ENCODE results near the gene MICALL2. TPM values are rescaled to one million over a fixed set of nuclear protein-coding genes. Genes with fewer than 3 reads are reported as not detected.

The MICALL2 gene
- polyA plus RNA-seq, 1 of the 3 experiments (the other 2 are of a cell fraction) = 38.8 TPM

DNA sequence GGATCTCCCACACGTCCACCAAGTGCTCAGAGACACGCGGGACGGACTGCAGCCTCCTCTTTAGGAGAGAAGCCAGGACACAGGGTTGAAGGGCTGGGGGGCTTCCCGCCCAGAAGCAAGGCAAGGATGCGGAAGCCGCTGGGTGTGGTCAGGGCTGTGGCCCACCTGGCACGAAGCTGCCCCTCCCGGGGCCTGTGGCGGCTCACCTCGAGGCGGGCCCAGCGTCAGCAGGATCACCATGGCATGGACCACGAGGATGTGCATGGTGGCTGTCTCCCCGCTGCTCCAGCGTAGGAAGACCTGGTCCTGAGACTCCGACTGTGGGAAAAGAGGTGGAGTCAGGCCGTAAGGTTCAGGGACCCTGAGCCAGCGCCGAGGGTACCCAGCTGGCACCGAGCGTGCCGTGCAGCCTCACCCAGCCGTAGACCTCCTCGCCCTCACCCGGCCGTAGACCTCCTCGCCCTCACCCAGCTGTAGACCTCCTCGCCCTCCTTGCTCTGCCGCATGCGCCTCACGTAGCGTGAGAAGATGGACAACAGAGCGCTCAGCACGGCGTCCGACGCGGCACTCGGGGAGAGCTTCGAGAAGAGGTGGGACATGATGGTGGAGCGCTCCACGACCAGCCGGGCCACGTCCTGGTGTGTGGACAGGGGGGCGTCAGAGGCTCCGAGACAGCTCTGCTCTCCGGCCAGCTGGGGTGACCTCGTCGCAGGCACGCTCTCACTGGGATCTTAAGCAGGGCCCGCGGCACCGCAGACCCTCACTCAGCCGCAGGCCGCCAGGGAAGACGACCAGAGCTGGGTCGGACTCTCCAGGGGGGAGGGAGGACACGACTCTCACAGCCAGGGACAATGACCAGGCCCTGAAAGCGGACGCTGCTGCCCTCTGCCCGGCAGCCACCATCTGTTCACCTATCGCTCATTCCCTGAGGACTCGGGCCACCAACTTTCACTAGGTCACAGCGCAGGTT is 24.6 kb upstream of the MICALL2 start:
- no peaks in the 10 kb centered on the region for H3F3A ChIP-seq (replicated peaks; ENCODE audit: insufficient read depth)
- POLR2A ChIA-PET = no interaction called here
- CTCF ChIA-PET = interaction anchor here (0.8 to 3.2 kb wide), 2 partner anchors 10 kb away, joined by 3 to 22 read pairs; no protein-coding TSS in a partner anchor
- DNase-seq = no peak
- TF ChIP-seq RXRA (IDR thresholded peaks at IDR 0.05; ENCODE audit: borderline replicate concordance, low read depth) = no peak
- TF ChIP-seq, protein P1, sequence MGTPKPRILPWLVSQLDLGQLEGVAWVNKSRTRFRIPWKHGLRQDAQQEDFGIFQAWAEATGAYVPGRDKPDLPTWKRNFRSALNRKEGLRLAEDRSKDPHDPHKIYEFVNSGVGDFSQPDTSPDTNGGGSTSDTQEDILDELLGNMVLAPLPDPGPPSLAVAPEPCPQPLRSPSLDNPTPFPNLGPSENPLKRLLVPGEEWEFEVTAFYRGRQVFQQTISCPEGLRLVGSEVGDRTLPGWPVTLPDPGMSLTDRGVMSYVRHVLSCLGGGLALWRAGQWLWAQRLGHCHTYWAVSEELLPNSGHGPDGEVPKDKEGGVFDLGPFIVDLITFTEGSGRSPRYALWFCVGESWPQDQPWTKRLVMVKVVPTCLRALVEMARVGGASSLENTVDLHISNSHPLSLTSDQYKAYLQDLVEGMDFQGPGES (IDR thresholded peaks at IDR 0.05; ENCODE audit: low read depth, low read length) = no peak
- TF ChIP-seq SIN3A (IDR thresholded peaks at IDR 0.05; ENCODE audit: borderline replicate concordance, low read depth, low read length) = no peak
- TF ChIP-seq, protein P2, sequence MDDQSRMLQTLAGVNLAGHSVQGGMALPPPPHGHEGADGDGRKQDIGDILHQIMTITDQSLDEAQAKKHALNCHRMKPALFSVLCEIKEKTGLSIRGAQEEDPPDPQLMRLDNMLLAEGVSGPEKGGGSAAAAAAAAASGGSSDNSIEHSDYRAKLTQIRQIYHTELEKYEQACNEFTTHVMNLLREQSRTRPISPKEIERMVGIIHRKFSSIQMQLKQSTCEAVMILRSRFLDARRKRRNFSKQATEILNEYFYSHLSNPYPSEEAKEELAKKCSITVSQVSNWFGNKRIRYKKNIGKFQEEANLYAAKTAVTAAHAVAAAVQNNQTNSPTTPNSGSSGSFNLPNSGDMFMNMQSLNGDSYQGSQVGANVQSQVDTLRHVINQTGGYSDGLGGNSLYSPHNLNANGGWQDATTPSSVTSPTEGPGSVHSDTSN (IDR thresholded peaks at IDR 0.05) = no peak
- no peak for TF ChIP-seq NFIC (IDR thresholded peaks at IDR 0.05; ENCODE audit: borderline replicate concordance)
- TF ChIP-seq, protein P3, sequence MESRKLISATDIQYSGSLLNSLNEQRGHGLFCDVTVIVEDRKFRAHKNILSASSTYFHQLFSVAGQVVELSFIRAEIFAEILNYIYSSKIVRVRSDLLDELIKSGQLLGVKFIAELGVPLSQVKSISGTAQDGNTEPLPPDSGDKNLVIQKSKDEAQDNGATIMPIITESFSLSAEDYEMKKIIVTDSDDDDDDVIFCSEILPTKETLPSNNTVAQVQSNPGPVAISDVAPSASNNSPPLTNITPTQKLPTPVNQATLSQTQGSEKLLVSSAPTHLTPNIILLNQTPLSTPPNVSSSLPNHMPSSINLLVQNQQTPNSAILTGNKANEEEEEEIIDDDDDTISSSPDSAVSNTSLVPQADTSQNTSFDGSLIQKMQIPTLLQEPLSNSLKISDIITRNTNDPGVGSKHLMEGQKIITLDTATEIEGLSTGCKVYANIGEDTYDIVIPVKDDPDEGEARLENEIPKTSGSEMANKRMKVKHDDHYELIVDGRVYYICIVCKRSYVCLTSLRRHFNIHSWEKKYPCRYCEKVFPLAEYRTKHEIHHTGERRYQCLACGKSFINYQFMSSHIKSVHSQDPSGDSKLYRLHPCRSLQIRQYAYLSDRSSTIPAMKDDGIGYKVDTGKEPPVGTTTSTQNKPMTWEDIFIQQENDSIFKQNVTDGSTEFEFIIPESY (IDR thresholded peaks at IDR 0.05; ENCODE audit: borderline replicate concordance, low read depth) = no peak
- no peak for TF ChIP-seq CHD2 (IDR thresholded peaks at IDR 0.05; ENCODE audit: low read length, partially characterized antibody)
- TF ChIP-seq, protein P4, sequence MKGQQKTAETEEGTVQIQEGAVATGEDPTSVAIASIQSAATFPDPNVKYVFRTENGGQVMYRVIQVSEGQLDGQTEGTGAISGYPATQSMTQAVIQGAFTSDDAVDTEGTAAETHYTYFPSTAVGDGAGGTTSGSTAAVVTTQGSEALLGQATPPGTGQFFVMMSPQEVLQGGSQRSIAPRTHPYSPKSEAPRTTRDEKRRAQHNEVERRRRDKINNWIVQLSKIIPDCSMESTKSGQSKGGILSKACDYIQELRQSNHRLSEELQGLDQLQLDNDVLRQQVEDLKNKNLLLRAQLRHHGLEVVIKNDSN (IDR thresholded peaks at IDR 0.05; ENCODE audit: borderline replicate concordance, low read depth) = no peak
- no peak for TF ChIP-seq EP300 (IDR thresholded peaks at IDR 0.05; ENCODE audit: borderline replicate concordance in 1 of 2, low read depth in 1 of 2, low read length in 1 of 2)
- no peak for TF ChIP-seq FOSL2 (IDR thresholded peaks at IDR 0.05; ENCODE audit: borderline replicate concordance, low read depth)
- TF ChIP-seq RCOR1 (IDR thresholded peaks at IDR 0.05; ENCODE audit: low read length) = no peak
- TF ChIP-seq, protein P5, sequence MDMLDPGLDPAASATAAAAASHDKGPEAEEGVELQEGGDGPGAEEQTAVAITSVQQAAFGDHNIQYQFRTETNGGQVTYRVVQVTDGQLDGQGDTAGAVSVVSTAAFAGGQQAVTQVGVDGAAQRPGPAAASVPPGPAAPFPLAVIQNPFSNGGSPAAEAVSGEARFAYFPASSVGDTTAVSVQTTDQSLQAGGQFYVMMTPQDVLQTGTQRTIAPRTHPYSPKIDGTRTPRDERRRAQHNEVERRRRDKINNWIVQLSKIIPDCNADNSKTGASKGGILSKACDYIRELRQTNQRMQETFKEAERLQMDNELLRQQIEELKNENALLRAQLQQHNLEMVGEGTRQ (IDR thresholded peaks at IDR 0.05; ENCODE audit: borderline replicate concordance, low read depth, low read length) = no peak
- TF ChIP-seq NRF1 (IDR thresholded peaks at IDR 0.05; ENCODE audit: low read depth, low read length) = no peak
- TF ChIP-seq, protein P6, sequence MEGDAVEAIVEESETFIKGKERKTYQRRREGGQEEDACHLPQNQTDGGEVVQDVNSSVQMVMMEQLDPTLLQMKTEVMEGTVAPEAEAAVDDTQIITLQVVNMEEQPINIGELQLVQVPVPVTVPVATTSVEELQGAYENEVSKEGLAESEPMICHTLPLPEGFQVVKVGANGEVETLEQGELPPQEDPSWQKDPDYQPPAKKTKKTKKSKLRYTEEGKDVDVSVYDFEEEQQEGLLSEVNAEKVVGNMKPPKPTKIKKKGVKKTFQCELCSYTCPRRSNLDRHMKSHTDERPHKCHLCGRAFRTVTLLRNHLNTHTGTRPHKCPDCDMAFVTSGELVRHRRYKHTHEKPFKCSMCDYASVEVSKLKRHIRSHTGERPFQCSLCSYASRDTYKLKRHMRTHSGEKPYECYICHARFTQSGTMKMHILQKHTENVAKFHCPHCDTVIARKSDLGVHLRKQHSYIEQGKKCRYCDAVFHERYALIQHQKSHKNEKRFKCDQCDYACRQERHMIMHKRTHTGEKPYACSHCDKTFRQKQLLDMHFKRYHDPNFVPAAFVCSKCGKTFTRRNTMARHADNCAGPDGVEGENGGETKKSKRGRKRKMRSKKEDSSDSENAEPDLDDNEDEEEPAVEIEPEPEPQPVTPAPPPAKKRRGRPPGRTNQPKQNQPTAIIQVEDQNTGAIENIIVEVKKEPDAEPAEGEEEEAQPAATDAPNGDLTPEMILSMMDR (IDR thresholded peaks at IDR 0.05) = no peak
- TF ChIP-seq, protein P7, sequence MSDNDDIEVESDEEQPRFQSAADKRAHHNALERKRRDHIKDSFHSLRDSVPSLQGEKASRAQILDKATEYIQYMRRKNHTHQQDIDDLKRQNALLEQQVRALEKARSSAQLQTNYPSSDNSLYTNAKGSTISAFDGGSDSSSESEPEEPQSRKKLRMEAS (IDR thresholded peaks at IDR 0.05; ENCODE audit: low read depth) = no peak
- TF ChIP-seq GATA2 (CRISPR knock-in tag; IDR thresholded peaks at IDR 0.05) = no peak
- TF ChIP-seq GABPA (IDR thresholded peaks at IDR 0.05; ENCODE audit: low read depth) = no peak
- no peak for TF ChIP-seq TCF12 (IDR thresholded peaks at IDR 0.05)
- no peak for TF ChIP-seq RFX5 (IDR thresholded peaks at IDR 0.05; ENCODE audit: low read length)
- no peak overlapping the region for H2AFZ ChIP-seq (ENCODE audit: low read depth)
- H3K36me3 ChIP-seq (replicated peaks in 1 of 2; ENCODE audit: control insufficient read depth in 1 of 2, insufficient read depth in 2 of 2, low read length in 1 of 2) = peaks cover 43 to 86% of the 10 kb centered on the region in 2 experiments
- H3K4me2 ChIP-seq = no peak overlapping the region
- H3K27ac ChIP-seq (ENCODE audit: low read depth in 2 of 2, low read length in 1 of 2) = no peak overlapping the region
- H3K4me3 ChIP-seq (ENCODE audit: low read depth in 2 of 2, low read length in 1 of 2) = no peak overlapping the region
- no peaks in the 10 kb centered on the region for H3K9me2 ChIP-seq
- H3K9ac ChIP-seq = no peak overlapping the region
- no peaks in the 10 kb centered on the region for H3K4me1 ChIP-seq (ENCODE audit: control insufficient read depth in 1 of 2, insufficient read depth in 2 of 2, low read depth in 1 of 2, low read length in 1 of 2)
- H3K27me3 ChIP-seq (ENCODE audit: insufficient read depth) = no peaks in the 10 kb centered on the region
- H3K79me2 ChIP-seq (ENCODE audit: insufficient read depth) = no peaks in the 10 kb centered on the region
- H3K9me3 ChIP-seq = no peaks in the 10 kb centered on the region
- no peaks in the 10 kb centered on the region for H4K20me1 ChIP-seq (ENCODE audit: insufficient read depth)
- WGBS (ENCODE audit: low lambda C conversion rate) = 94% methylated on average over 58 of the region's 65 CpGs

All from SK-N-SH (cell line).